Breast epithelium (tissue), 4 donors: ENCODE results near the gene ELAC1. TPM values are rescaled to one million over a fixed set of nuclear protein-coding genes. Genes with fewer than 3 reads are reported as not detected.
"Not testable (repeated sequence)": the region's sequence is repeated elsewhere in the genome, so short reads cannot be mapped to it uniquely, and the experiment has no call there.

Experiments
- DNase-seq, 2 donors: peaks; one replicate each; pipeline ENCODE4 v3.0.0-alpha.2; 2019; ENCODE audit warnings: low spot score in 2 of 2
- H3K27ac ChIP-seq, 2 donors: fragments of 200-600 bp; sonication (generic) in 1 of 2; one replicate each; pipeline ENCODE4 v1.5.1; 2016 to 2019; ENCODE audit warnings: mild to moderate bottlenecking in 1 of 2
- H3K27me3 ChIP-seq, 2 donors: fragments of 200-600 bp; sonication (generic) in 1 of 2; one replicate each; pipeline versions ENCODE4 v1.5.1 to v1.6.0; 2017 to 2019; ENCODE audit warnings: control low read depth in 1 of 2, mild to moderate bottlenecking in 1 of 2
- H3K36me3 ChIP-seq: fragments of 200-600 bp; one replicate; pipeline ENCODE4 v1.5.1; 2019
- H3K4me1 ChIP-seq, 2 donors: fragments of 200-600 bp; sonication (generic); one replicate each; pipeline ENCODE4 v1.5.1; 2016 to 2019; ENCODE audit warnings: control low read depth in 1 of 2
- H3K4me3 ChIP-seq, 3 donors: fragments of 200-600 bp; sonication (generic); 1 replicate in 2 of 3; 2 replicates in 1 of 3; pipeline ENCODE4 v1.5.1; 2016 to 2019; ENCODE audit warnings: mild to moderate bottlenecking in 3 of 3, moderate library complexity in 2 of 3
- H3K9me3 ChIP-seq, 2 donors: fragments of 200-600 bp; sonication (generic) in 1 of 2; one replicate each; pipeline ENCODE4 v1.5.1; 2016 to 2019; ENCODE audit warnings: control low read depth in 1 of 2
- POLR2A ChIP-seq: fragments of 450-650 bp; IDR thresholded peaks from one replicate; pipeline ENCODE4 v1.6.1; 2016; ENCODE audit warnings: antibody characterized with exemption, mild to moderate bottlenecking, moderate library complexity
- POLR2AphosphoS5 ChIP-seq, 3 donors: sonication (generic); formaldehyde crosslinking; IDR thresholded peaks; one replicate each; pipeline ENCODE4 v1.6.1; 2017; ENCODE audit warnings: antibody characterized with exemption in 3 of 3
- intact Hi-C: fragments of 100-400 bp; cut with DNase I; formaldehyde crosslinking; loops from one replicate; pipeline ENCODE4 v1.15.1; 2023; ENCODE audit warnings: low total_unique reads
- total RNA-seq, 3 donors: library from RNA; depleted of rRNA; stranded (reverse); fragments of >200 nt; gene quantifications; one replicate each; pipeline ENCODE4 v1.1.0, GENCODE V29; 2016
- TF ChIP-seq, protein P1 (sequence below), 3 donors: fragments of 450-650 bp; IDR thresholded peaks; one replicate each; pipeline ENCODE4 v1.5.1; 2016 to 2017; ENCODE audit warnings: antibody characterized with exemption in 3 of 3, mild to moderate bottlenecking in 3 of 3, moderate library complexity in 3 of 3

Gene ELAC1
- total RNA-seq, 3 donors from 2014 or later = 4.8 to 6.9 (median 5.8) TPM

- no peak overlapping the region for H3K4me3 ChIP-seq
- no peaks in the 10 kb centered on the region for H3K9me3 ChIP-seq
- no peaks in the 10 kb centered on the region for H3K27me3 ChIP-seq
- TF ChIP-seq POLR2AphosphoS5 (IDR thresholded peaks at IDR 0.05) (no peak), POLR2A (no peak)
- TF ChIP-seq, protein P1, sequence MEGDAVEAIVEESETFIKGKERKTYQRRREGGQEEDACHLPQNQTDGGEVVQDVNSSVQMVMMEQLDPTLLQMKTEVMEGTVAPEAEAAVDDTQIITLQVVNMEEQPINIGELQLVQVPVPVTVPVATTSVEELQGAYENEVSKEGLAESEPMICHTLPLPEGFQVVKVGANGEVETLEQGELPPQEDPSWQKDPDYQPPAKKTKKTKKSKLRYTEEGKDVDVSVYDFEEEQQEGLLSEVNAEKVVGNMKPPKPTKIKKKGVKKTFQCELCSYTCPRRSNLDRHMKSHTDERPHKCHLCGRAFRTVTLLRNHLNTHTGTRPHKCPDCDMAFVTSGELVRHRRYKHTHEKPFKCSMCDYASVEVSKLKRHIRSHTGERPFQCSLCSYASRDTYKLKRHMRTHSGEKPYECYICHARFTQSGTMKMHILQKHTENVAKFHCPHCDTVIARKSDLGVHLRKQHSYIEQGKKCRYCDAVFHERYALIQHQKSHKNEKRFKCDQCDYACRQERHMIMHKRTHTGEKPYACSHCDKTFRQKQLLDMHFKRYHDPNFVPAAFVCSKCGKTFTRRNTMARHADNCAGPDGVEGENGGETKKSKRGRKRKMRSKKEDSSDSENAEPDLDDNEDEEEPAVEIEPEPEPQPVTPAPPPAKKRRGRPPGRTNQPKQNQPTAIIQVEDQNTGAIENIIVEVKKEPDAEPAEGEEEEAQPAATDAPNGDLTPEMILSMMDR (IDR thresholded peaks at IDR 0.05) = no peak
- no peak for DNase-seq
- H3K4me1 ChIP-seq = no peaks in the 10 kb centered on the region
- intact Hi-C loops = no loop called here
- no peaks in the 10 kb centered on the region for H3K36me3 ChIP-seq
- H3K27ac ChIP-seq = no peak overlapping the region
Measured at GRCh38 chr18:50938912-50939311, 28.9 kb upstream of the ELAC1 start.

DNA sequence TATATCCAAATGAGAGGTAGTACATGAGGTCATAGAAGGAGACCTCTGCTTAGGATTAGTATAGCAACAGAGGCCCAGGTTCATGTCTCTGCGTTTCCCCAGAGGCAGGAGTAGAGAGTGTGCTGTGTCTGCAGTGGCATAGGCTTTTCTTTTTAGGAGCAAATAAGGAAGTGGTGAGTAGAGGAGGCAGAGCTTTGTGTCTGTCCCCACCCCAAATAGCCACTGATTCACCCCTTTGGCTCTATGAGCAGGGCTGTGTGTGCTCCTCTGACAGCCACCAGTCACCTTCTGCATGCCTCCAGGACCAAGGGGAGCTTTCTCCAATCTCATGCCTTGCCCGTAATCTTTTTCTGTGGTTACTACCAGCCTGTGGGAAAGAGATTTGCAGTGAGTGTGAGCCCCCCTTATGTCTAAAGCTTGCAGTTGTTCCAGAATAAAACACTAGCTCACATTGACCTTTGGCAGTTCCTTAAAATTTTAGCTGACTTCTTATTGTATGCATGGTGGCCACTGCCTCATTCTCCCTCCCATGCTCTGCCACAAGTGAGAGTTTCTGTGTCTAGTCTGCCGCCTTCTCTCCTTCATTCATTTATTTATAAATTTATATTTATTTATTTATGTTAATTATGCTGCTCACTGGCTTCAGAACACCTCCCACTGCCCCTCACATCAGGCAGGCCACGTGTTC lies 23.5 kb upstream of the ELAC1 start:
- no peaks in the 10 kb centered on the region for H3K9me3 ChIP-seq
- intact Hi-C loops = no loop called here
- H3K4me1 ChIP-seq = no peaks in the 10 kb centered on the region
- no peak overlapping the region for H3K27ac ChIP-seq
- TF ChIP-seq POLR2AphosphoS5 (IDR thresholded peaks at IDR 0.05) = no peak
- TF ChIP-seq, protein P1 (IDR thresholded peaks at IDR 0.05) = no peak
- no peak for TF ChIP-seq POLR2A
- no peaks in the 10 kb centered on the region for H3K36me3 ChIP-seq
- H3K27me3 ChIP-seq = no peaks in the 10 kb centered on the region
- no peak for DNase-seq
- H3K4me3 ChIP-seq = no peak overlapping the region

DNA sequence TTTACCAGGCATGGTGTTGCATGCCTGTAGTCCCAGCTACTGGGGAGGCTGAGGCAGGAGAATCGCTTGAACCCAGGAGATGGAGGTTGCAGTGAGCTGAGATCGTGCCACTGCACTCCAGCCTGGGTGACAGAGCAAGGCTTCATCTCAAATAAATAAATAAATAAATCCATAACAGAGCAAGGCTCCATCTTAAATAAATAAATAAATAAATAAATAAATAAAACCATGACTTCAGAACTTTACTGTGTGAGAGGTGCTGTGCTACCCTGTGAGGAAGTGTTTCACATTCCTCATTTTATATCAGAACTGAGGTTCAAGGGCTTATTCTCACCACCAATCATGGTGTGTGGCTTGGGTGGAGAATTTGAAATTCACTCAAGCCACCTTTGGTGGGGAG lies 21.9 kb upstream of the ELAC1 start:
- not testable (repeated sequence) for DNase-seq, H3K27ac ChIP-seq

DNA sequence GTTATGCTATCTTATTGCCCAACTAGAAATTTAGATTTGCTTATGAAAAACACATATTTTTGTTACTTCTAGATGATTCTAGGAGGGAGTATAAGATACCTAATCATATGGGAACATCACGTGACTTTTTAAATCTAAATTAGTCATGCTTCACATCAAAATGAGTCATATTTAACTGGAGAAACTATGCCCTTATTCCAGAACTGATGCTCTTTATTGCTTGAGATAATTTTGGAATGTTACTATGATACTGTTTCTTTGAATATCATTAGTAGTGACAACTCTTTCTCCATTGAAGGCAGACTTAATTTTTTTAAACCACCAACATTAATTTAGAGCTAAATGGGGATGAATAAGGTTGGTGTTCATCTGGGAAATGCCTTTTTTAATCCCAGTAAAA lies 19.9 kb upstream of the ELAC1 start:
- Histone ChIP-seq H3K4me3 (no peak overlapping the region), H3K27me3 (no peaks in the 10 kb centered on the region), H3K9me3 (no peaks in the 10 kb centered on the region), H3K27ac (no peak overlapping the region), H3K4me1 (no peaks in the 10 kb centered on the region), H3K36me3 (no peaks in the 10 kb centered on the region)
- DNase-seq = no peak
- no peak for TF ChIP-seq POLR2AphosphoS5 (IDR thresholded peaks at IDR 0.05)
- no peak for TF ChIP-seq POLR2A
- TF ChIP-seq, protein P1 (IDR thresholded peaks at IDR 0.05) = no peak
- intact Hi-C loops = no loop called here

More for the DNA sequence above, 21.9 kb upstream of the ELAC1 start:
- H3K27me3 ChIP-seq, H3K36me3 ChIP-seq, H3K4me3 ChIP-seq, H3K9me3 ChIP-seq, intact Hi-C loops, H3K4me1 ChIP-seq: not testable (repeated sequence)

- H3K36me3 ChIP-seq = no peaks in the 10 kb centered on the region
- no peak for DNase-seq
- H3K9me3 ChIP-seq = no peaks in the 10 kb centered on the region
- H3K4me3 ChIP-seq = no peak overlapping the region
- H3K4me1 ChIP-seq = no peaks in the 10 kb centered on the region
- intact Hi-C loops = no loop called here
- TF ChIP-seq, protein P1 (IDR thresholded peaks at IDR 0.05) = no peak
- no peak for TF ChIP-seq POLR2A
- no peak for TF ChIP-seq POLR2AphosphoS5 (IDR thresholded peaks at IDR 0.05)
- H3K27ac ChIP-seq = no peak overlapping the region
- no peaks in the 10 kb centered on the region for H3K27me3 ChIP-seq
Measured at GRCh38 chr18:50949185-50949584, 18.7 kb upstream of the ELAC1 start.

GRCh38 chr18:50950626-50951025 lies 17.2 kb upstream of the ELAC1 start:
- no peaks in the 10 kb centered on the region for H3K4me1 ChIP-seq
- DNase-seq = no peak
- no peaks in the 10 kb centered on the region for H3K36me3 ChIP-seq
- H3K27ac ChIP-seq = no peak overlapping the region
- TF ChIP-seq, protein P1 (IDR thresholded peaks at IDR 0.05) = no peak
- TF ChIP-seq POLR2A (no peak), POLR2AphosphoS5 (IDR thresholded peaks at IDR 0.05) (no peak)
- H3K27me3 ChIP-seq = no peaks in the 10 kb centered on the region
- no peak overlapping the region for H3K4me3 ChIP-seq
- intact Hi-C loops = no loop called here
- no peaks in the 10 kb centered on the region for H3K9me3 ChIP-seq
